Measurements from ENCODE around the gene GJB3.
"Not testable (repeated sequence)": the region's sequence is repeated elsewhere in the genome, so short reads cannot be mapped to it uniquely, and the experiment has no call there.

The GJB3 gene

DNA sequence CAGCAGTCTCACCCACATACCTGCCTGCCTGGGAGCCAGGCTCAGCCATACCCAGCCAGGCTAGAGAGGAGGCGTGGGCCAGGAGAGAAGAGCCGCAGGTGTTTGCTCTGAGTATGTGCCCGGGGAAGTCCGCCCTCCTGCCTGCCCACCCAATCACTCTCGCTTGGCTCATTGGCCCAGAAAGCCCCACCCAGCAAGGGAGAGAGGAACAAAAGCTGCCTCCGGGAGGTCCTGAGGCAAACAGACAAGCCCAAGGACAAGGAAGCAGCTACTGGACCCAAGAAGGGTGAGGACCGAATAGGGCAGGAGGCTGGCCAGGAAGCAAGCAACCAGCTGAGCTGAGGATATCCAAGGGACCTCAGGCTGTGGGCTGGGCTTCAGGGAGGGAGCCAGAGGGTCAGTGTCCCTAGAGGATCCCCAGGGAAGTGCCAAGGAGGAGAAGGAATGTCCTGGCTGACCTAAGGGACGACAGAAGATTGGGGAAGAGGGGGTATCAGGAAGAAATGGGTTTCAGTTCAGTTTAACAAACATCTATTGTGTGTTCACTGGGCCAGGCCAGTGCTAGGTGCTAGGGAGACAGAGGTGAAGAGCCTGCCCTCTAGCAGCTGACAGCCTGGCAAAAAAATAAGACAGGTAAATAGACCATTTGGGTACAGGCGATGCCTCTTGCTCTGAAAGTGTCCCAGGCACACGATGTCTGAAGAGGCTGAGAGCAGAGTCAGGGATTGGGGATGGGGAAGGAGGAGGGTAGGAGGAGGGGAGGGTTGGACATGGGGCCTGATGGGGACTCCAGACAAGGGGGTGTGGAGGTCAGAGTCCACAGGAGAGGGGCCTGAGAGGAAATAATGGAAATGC lies 21.3 kb upstream of the GJB3 start, which contains the start of gene GJB4:
Gene GJB4 (plus strand): TSS at position 238 of the 855 bp plus-strand sequence. CDS start 1,515 bp downstream, outside the sequence.
- DNase-seq (ENCODE audit: low read depth in 1 of 2, low spot score in 1 of 2): no peak

DNA sequence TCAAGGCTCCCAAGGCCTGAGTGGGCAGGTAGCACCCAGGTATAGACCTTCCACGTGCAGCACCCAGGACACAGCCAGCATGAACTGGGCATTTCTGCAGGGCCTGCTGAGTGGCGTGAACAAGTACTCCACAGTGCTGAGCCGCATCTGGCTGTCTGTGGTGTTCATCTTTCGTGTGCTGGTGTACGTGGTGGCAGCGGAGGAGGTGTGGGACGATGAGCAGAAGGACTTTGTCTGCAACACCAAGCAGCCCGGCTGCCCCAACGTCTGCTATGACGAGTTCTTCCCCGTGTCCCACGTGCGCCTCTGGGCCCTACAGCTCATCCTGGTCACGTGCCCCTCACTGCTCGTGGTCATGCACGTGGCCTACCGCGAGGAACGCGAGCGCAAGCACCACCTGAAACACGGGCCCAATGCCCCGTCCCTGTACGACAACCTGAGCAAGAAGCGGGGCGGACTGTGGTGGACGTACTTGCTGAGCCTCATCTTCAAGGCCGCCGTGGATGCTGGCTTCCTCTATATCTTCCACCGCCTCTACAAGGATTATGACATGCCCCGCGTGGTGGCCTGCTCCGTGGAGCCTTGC lies 19.7 kb upstream of the GJB3 start:
- no peak for DNase-seq (ENCODE audit: low read depth in 1 of 2, low spot score in 1 of 2)

DNA sequence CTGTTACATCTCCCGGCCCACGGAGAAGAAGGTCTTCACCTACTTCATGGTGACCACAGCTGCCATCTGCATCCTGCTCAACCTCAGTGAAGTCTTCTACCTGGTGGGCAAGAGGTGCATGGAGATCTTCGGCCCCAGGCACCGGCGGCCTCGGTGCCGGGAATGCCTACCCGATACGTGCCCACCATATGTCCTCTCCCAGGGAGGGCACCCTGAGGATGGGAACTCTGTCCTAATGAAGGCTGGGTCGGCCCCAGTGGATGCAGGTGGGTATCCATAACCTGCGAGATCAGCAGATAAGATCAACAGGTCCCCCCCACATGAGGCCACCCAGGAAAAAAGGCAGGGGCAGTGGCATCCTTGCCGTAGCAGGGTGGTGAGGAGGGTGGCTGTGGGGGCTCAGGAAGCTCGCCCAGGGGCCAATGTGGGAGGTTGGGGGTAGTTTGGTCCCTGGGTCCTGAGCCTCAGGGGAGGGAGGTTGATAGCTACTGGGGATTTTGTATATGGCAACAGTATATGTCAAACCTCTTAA lies 19.2 kb upstream of the GJB3 start:
- DNase-seq (ENCODE audit: low read depth in 1 of 2, low spot score in 1 of 2): no peak

DNA sequence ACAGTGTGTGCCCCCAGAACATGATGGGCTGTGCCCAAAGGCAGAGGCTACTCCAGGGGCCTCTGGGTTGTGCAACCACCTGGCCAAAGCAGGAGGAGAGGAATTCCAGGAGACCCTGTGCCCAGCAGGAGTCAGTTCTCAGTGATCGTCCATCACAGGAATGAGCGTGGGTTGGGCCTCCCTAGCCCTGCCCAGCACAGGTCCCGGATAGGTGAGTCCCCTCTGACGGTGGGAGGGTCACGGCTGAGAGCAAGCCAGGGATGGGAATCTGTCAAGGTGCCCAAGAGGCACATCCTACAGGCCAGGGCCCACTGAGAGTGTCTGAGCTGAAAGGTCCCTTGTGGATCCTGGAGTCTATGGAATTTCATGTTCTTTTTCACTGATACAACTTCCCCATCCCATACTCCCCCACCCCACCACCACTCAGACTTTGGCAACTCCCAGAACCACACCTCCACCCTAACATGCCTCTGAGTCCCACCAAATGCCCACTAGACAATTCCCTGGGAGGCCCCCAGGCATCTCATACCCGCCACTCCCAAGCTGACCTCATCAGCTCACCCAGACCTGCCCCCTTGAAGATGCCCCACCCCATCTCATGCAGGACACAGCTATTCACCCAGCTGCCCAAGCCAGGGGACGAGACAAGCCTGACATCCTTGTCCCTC lies 18.4 kb upstream of the GJB3 start:
- no peak for DNase-seq (ENCODE audit: low read depth in 1 of 2, low spot score in 1 of 2)

DNA sequence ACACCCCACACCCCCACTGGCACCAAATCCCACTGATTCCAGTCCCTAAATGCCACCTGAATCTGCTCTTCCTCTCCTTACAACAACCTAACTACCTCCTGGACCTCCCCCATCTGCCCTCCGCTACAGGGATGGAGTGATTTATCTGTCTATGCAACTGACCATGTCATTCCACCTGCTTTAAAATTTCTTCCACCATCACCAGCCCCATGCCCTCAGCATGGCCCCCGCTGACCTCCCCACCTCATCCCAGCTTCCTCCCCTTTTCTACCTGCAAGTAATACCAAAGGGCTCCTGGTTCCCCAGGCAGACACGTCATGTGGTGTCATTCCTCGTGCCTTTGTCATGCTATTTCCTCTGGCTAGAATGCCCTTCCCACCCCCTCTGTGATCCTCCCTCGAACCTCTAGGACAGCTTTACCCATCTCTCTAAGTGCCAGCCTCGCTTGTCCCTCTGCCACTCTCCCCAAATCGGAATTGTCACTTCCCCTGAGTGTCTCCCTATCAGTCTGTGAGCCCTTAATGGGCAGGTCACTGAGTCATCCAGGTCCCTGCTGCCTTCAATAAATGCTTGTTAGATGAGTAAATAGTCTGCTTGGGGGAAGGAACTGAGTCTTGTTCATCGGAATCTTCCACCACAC lies 17.8 kb upstream of the GJB3 start:
- DNase-seq (ENCODE audit: low read depth in 1 of 2, low spot score in 1 of 2): no peak

DNA sequence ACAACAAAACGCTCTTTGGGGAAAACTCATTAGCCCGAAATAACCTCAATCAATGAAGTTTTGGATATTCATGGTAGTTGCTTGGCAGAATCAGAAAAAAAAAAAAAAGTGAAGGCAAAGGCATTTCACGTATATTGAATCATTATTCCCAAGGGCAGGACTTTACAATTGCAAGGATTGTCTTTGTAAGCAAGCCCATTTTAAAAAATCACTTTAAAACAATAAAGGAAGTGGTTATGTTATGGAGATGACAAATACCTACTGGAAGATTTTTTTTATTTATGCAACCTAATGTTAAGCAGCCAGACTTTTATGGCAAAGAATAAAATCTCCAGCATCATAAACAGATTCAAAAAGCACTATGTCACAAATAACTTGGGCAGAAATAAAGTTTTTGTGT lies 12.2 kb upstream of the GJB3 start:
- no peak for DNase-seq (ENCODE audit: low read depth in 1 of 2, low spot score in 1 of 2)

DNA sequence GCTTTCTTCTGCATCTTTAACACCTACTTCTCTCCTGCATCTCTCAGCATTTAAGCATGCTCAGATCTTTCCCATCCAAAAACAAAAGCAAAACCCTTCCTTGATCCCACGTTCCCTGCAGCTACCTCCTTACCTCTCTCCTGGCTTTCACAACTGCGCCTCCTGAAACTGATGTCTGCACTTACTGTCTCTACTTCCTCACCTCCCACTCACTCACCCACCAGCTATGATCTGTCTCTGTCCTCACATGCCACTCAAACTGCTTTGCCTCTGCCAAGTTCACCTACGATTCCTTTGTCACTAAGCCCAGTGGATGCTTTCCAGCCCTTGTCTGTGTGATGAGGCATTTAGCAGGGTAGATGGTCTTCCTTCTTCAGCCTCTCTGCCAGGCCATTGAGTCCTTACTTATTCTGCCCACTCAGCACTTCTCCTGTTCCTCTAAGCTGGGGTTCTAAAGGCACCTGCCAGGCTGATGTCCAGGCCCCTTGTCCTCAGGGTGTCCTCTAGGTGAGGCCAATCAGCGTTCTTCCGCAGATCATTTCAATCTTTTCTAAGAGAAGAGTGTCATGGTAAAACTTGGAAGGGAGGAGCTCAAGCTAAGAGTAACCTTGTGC lies 10.0 kb upstream of the GJB3 start:
- no peak for DNase-seq (ENCODE audit: low read depth in 1 of 2, low spot score in 1 of 2)

DNA sequence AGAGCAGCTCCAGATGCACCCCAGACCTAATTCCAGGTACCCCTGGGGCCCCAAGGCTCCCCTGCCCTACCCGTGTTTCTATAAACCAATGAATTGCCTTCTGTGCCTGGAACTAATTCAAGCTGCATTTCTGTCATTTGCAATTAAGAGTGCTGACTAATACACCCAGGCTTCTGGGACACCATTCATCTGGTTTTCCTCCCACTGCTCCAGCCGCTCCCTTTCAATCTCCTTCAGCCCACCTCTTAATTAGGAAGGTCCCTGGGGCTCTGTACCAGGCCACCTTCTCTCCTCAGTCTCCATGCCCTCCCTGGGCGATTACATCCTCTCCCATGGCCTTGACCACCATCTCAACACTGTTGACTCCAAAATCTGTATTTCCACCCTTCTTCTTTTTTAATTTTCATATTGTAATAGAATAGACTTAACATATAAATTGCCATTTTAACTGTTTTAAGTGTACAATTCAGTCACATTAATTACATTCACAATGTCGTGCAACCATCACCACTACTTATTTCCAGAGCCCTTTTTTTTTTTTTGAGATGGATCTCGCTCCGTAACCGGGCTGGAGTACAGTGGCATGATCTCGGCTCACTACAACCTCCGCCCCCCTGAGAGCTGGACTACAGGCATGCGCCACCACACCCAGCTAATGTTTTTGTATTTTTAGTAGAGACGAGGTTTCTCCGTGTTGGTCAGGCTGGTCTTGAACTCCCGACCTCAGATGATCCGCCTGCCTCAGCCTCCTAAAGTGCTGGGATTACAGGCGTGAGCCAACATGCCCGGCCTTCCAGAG lies 9.2 kb upstream of the GJB3 start:
- DNase-seq (ENCODE audit: low read depth in 1 of 2, low spot score in 1 of 2): no peak

DNA sequence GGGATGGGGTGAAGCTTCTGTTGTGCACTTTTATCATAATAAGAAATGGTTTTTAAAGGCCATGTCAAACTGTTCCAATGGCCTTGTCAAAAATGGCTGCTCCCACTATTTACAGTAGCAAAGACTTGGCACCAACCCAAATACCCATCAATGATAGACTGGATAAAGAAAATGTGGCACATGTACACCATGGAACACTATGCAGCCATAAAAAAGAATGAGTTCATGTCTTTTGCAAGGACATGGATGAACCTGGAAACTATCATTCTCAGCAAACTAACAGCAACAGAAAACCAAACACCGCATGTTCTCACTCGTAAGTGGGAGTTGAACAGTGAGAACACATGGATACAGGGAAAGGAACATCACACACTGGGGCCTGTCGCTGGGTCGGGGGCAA lies 7.9 kb upstream of the GJB3 start:
- not testable (repeated sequence) for DNase-seq (ENCODE audit: low read depth in 1 of 2, low spot score in 1 of 2)

DNA sequence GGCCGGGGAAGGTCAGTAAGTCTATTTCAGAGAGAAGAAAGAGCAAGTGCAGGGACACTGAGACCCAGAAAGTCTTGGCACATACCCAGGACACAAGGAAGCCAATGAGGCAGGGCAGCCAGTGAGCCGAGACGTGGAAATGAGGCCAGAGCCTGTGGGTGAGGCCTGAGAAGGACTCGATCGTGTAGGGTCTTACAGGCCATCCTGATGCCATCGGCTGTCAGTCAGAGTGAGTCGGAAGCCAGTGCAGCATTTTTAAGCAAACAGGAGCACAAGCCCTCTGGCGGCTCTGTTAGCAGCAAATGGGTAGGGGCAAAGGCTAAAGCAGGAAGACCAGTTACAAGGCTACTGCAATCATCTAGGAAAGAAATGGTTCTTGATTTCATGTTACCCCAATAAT lies 6.1 kb upstream of the GJB3 start:
- DNase-seq (ENCODE audit: low read depth in 1 of 2, low spot score in 1 of 2): no peak

DNA sequence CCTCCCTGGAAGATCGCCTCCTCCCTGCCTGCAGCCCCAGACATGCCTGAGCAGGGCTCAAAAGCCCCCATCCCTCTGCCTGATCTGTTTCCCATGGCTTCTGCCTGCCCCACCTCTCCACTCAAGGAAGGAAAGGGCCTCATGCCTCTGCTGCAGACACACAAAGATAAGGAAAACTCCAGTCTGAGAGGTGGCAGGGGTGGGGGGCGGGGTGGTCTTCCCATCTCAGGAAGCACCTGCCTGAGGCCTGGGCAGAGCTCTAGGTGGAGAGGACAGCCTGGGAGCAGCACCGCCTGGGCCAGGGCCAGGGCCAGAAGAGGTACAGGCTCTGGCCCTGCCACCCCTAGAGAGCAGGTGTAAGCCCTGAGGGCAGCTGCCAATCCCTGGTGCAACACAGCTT lies 4.1 kb upstream of the GJB3 start:
- DNase-seq (ENCODE audit: low read depth in 1 of 2, low spot score in 1 of 2): no peak

DNA sequence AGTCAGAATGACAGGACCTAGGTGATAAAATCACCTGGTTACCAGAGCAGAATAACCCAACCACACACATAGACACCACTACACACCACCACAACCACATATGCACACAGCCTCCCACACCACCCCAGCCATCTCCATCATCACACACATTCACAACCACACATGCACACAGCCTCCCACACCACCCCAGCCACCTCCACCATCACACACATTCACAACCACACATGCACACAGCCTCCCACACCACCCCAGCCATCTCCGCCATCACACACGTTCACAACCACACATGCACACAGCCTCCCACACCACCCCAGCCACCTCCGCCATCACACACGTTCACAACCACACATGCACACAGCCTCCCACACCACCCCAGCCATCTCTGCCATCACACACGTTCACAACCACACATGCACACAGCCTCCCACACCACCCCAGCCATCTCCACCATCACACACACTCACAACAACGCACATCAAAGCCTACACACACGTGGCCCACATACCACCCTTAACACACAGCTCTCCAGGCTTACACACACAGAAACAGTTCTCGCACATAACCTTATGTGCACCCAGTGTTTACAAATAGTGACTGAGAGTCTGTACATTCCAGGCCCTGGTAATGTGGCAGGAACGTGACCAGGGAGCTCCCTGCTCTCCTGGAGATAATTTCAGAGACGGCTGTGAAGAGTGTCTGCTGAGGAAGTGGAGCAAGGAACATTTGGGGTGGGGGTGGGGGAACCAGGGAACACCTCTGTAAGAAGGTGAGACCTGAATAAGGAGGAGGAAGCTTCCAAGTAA lies 3.3 kb upstream of the GJB3 start:
- DNase-seq (ENCODE audit: low read depth in 1 of 2, low spot score in 1 of 2): no peak

DNA sequence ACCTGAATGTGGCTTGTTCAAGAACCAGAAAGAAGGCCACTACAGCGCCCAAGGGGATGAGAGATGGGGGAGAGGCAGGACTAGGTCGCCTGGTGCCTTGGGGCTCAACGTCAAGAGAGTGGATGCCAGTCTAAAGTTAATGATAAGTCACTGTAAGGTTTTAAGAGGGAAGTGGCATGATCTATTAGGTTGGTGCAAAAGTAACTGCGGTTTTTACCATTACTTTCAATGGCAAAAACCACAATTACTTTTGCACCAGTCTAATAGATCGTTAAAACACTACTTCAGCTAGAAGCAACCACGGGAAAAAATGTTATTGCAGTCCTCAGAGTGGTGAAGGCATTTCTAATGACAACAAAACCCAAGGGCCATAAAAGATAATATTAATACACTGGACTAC lies 2.6 kb upstream of the GJB3 start:
- no peak for DNase-seq (ENCODE audit: low read depth in 1 of 2, low spot score in 1 of 2)

DNA sequence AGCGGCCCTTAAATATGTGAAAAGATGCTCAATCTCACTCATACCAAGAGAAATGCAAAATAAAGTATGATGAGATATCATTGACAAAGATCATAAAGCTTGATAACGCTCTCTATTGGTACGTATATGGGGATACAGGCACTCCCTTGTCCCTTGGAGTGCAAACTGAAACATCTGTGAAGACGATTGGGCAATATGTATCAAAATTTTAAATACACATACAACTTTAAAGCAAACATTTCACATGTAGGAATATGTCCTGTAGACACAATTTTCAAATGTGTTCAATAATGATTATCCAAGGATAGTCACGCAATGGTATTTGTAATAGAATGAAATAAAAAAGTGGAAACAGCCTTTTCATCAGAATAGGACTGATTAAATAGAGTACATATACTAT lies 2.0 kb upstream of the GJB3 start:
- DNase-seq (ENCODE audit: low read depth in 1 of 2, low spot score in 1 of 2): no peak

DNA sequence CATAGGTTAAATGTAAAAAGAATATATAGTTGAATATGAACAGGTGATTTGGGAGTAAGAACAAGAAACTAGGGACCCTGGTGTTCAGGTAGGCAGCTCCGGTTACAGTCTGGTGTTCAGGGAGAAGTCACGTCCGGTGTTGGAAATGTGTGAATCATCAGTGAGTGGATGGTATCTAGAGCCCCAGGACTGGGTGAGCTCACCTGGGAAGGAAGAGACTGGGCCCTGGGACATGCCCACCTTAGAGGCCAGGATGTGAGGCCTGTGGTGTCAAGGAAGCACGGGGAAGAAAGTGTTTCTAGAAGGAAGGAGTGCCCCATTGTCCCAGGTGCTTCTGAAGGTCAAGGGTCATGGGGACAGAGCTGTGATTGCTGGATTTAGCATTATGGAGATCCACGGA lies 1.5 kb upstream of the GJB3 start:
- DNase-seq (ENCODE audit: low read depth in 1 of 2, low spot score in 1 of 2): no peak

DNA sequence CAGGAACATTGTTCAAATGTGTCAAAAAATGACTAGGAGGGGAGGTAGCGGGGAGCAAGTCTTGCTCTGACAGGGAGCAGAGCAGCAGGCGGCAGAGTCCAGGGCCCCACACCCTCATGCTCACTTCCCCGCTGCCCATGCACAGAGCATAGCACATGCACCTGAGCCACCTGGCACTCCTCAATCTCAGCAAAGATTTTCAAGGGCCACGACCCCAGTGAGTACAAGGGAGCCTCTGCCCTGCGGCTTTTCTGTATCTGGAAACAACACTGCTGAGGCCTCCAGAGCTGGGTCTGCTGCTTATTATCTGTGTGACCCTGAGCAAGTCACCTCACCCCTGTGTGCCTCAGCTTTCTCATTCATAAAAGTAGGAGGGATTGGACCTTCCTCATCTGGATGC lies 1.1 kb upstream of the GJB3 start:
- no peak for DNase-seq (ENCODE audit: low read depth in 1 of 2, low spot score in 1 of 2)

DNA sequence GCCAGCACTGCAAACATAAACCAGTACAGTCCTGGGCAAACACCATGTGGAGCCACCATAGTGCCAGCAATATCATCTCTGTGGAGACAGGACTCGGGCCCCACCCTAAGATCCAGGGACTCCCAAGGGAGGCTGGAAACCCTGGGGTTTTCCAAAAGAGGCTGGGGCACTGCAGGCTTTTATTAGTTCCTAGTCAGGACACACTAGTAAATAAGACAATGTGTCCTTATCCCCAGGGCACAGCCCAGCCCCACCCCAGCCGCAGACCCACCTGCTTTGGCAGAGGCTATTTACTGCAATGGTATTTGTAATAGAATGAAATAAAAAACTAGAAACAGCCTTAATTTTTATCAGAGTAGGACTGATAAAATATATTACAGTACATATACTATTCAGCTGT lies 486 bp upstream of the GJB3 start:
- no peak for DNase-seq (ENCODE audit: low read depth in 1 of 2, low spot score in 1 of 2)

DNA sequence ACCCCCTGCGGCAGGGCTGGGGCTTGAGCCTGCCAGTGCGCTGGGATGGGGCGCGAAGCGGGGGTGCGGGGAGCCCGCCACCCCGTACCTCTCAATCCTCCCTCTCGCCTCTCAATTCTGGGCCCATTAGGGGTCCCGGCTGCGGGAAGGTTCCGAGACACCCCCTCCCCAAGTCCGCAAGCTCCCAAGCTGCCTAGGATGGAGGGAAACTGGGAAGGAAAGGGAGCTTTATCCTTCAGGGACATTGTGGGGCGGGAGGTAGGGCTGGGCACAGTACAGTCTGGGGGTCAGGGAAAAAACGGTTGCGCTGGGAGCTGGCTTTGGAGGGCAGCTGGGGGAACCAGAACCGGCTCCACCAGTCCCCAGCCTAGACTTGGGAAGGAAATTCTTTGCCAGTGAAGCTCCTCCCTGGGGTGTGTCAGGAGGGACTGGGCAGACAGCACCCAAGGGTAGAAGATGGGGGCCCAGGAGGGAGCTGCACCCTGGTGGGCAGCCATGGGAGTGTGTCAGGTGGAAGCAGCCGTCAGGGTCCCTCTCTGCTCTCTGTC lies 904 bp downstream of the GJB3 start:
- DNase-seq (ENCODE audit: low read depth in 1 of 2, low spot score in 1 of 2): no peak

DNA sequence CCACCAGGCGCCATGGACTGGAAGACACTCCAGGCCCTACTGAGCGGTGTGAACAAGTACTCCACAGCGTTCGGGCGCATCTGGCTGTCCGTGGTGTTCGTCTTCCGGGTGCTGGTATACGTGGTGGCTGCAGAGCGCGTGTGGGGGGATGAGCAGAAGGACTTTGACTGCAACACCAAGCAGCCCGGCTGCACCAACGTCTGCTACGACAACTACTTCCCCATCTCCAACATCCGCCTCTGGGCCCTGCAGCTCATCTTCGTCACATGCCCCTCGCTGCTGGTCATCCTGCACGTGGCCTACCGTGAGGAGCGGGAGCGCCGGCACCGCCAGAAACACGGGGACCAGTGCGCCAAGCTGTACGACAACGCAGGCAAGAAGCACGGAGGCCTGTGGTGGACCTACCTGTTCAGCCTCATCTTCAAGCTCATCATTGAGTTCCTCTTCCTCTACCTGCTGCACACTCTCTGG lies 3.8 kb downstream of the GJB3 start:
- no peak for DNase-seq (ENCODE audit: low read depth in 1 of 2, low spot score in 1 of 2)
